WI38 (cell line): Measurements from ENCODE around the gene PAK5.

Experiments
- H3K4me3 ChIP-seq: 2 replicates; pipeline ENCODE4 v1.5.1; 2011; ENCODE audit warnings: low read depth, mild to moderate bottlenecking, control low read depth, low read length
- CTCF ChIP-seq: IDR thresholded peaks from 2 replicates; pipeline ENCODE4 v1.5.1; 2012; ENCODE audit warnings: low read depth, mild to moderate bottlenecking, control low read depth, low read length

Gene PAK5

GRCh38 chr20:9817654-9818053 lies 21.2 kb downstream of the PAK5 start:
- no peak for TF ChIP-seq CTCF
- no peak overlapping the region for H3K4me3 ChIP-seq

- no peak overlapping the region for H3K4me3 ChIP-seq
- TF ChIP-seq CTCF, result no peak
Measured at GRCh38 chr20:9815632-9816031, 23.2 kb downstream of the PAK5 start.

- no peak for TF ChIP-seq CTCF
- no peak overlapping the region for H3K4me3 ChIP-seq
Measured at GRCh38 chr20:9810738-9811137, 28.1 kb downstream of the PAK5 start.

- no peak for TF ChIP-seq CTCF
- H3K4me3 ChIP-seq, result no peak overlapping the region
Measured at GRCh38 chr20:9809271-9809670, 29.6 kb downstream of the PAK5 start.

- H3K4me3 ChIP-seq, result no peak overlapping the region
- no peak for TF ChIP-seq CTCF
Measured at GRCh38 chr20:9808166-9808565, 30.7 kb downstream of the PAK5 start.

- H3K4me3 ChIP-seq, result no peak overlapping the region
- TF ChIP-seq CTCF, result no peak
Measured at GRCh38 chr20:9807136-9807535, 31.7 kb downstream of the PAK5 start.

GRCh38 chr20:9800421-9800820 lies 38.5 kb downstream of the PAK5 start:
- no peak for TF ChIP-seq CTCF

More at GRCh38 chr20:9800421-9800820, 38.5 kb downstream of the PAK5 start:
- no peak overlapping the region for H3K4me3 ChIP-seq
